ENCODE measurements around the gene STYXL1.

STYXL1 gene

GRCh38 chr7:76080204-76080603, 32.4 kb upstream of the STYXL1 start:
- DNase-seq (ENCODE audit: low read depth) = no peak

DNA sequence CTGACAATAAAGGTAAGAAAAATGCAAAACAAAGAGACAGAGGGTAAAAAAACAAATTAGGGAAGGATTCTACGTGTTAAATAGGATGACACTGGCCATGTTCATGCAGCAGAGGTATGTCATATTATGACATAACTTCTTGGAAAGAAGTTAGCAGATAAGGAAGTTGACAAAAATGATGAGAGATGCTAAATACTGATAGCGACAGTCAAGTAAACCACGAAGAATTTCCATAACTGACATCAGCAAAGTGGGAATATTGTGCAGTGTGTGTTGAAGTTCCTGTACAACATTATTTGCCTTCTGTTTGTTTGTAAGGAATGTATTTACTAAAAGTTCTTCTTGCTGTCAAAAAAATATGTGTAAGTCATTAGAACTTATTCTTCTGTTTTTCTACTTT, 29.6 kb upstream of the STYXL1 start:
- H3K4me3 ChIP-seq (ENCODE audit: low read depth, low read length) = no peak overlapping the region
- TF ChIP-seq CTCF (IDR thresholded peaks at IDR 0.05; ENCODE audit: insufficient read depth, low read depth, low read length, missing control alignments) = no peak
- DNase-seq (ENCODE audit: low read depth) = no peak

More at GRCh38 chr7:76080204-76080603, 32.4 kb upstream of the STYXL1 start:
- no peak for TF ChIP-seq CTCF (IDR thresholded peaks at IDR 0.05; ENCODE audit: insufficient read depth, low read depth, low read length, missing control alignments)
- H3K4me3 ChIP-seq (ENCODE audit: low read depth, low read length) = no peak overlapping the region

DNA sequence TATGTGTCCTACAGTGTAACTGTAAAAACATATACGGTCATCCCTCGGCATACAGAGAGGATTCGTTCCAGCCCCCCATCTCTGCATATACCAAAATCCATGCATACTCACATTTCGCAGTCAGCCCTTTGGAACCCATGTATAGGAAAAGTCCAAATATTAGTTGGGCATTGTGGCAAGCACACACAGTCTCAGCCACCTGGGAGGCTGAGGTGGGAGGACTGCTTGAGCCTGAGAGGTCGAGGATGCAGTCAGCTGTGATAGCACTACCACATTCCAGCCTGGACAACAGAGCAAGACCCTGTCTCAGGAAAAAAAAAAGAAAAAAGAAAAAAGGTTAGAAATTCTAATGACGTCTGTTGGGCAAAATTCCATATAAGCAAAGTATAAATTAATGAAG, 29.2 kb upstream of the STYXL1 start:
- DNase-seq (ENCODE audit: low read depth) = no peak
- TF ChIP-seq CTCF (IDR thresholded peaks at IDR 0.05; ENCODE audit: insufficient read depth, low read depth, low read length, missing control alignments) = no peak

GRCh38 chr7:76074972-76075370, 27.2 kb upstream of the STYXL1 start:
- no peak for TF ChIP-seq CTCF (IDR thresholded peaks at IDR 0.05; ENCODE audit: insufficient read depth, low read depth, low read length, missing control alignments)
- no peak for DNase-seq (ENCODE audit: low read depth)
- no peak overlapping the region for H3K4me3 ChIP-seq (ENCODE audit: low read depth, low read length)

More for the DNA sequence above, 29.2 kb upstream of the STYXL1 start:
- H3K4me3 ChIP-seq (ENCODE audit: low read depth, low read length) = no peak overlapping the region

DNA sequence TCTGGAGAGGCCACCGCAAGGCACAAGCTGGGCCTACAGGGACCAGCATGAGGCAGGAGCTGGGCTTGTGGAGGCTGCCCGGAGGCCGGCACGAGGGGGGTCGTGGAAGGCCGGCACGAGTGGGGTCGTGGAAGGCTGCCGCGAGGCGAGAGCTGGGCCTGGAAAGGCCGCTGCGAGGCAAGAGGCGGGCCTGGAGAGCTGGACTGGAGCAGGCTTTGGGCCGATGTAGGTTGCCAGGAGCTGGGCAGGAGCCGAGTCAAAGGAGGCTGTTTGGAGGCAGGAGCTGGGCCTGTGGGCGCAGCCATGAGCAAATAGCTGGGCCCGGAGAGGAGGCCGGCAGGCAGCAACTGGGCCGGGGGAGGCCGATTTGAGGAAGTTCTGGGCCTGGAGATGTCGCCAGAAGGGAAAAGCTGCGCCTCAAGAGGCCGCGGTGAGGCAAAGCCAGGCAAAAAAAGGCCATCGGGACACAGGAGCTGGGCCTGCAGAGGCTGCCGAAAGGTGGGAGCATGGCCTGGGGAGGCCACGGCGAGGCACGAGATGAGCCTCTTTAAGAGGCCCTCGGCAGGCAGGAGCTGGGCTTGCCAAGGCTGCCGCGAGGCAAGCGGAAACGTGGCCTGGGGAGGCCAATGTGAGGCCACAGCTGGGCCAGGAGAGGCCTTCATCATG, 26.6 kb upstream of the STYXL1 start:
- no peak overlapping the region for H3K4me3 ChIP-seq (ENCODE audit: low read depth, low read length)
- DNase-seq (ENCODE audit: low read depth) = no peak
- TF ChIP-seq CTCF (IDR thresholded peaks at IDR 0.05; ENCODE audit: insufficient read depth, low read depth, low read length, missing control alignments) = no peak

DNA sequence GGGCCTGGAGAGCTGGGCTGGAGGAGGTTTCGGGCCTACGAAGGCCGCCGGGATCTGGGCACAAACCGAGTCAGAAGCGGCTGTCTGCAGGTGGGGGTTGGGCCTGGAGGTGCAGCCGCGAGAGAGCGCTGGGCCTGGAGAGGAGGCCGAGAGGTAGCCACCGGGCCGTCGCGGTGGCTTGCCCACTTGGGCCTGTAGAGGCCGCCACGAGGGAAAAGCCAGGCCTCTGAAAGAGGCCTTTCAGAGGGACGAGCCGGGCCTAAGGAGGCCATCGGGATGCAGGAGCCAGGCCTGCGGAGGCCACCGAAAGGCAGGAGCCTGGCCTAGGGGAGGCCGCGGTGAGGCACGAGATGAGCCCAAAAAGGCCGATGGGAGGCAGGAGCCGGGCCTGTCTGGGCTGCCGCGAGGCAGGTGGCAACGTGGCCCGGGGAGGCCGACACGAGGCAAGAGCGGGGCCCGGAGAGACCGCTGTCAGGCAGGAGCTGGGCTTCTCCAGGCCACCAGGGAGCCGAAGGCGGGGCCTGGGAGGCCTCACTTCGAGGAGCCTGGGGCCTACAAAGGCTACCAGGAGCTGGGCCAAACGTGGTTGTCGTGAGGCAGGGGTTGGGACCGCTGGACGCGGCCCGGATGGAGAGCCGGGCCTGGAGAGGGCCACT, 25.7 kb upstream of the STYXL1 start:
- H3K4me3 ChIP-seq (ENCODE audit: low read depth, low read length) = no peak overlapping the region
- no peak for TF ChIP-seq CTCF (IDR thresholded peaks at IDR 0.05; ENCODE audit: insufficient read depth, low read depth, low read length, missing control alignments)
- DNase-seq (ENCODE audit: low read depth) = no peak
